GM12878 (cell line): ENCODE results near the gene EEF1E1. TPM values are rescaled to one million over a fixed set of nuclear protein-coding genes. Genes with fewer than 3 reads are reported as not detected.

Experiments used
- ATAC-seq: fragments of 200-7000 bp; cut with Tn5 transposase; 3 replicates; pipeline ENCODE4 v1.9.1; 2020; ENCODE audit warnings: mild to moderate bottlenecking, moderate library complexity
- BruUV-seq: library from RNA; stranded (reverse); fragments of 400-500 nt; replicated peaks from 2 replicates; lab custom pipeline; 2021; lab: Mats Ljungman, UMichigan
- CTCF ChIA-PET: fragments of 300-600 bp; sonication (Branson Sonifier 250); formaldehyde crosslinking; extraction: SDS; loops from one replicate; lab custom pipeline; 2021; ENCODE audit warnings: inconsistent platforms; lab: Yijun Ruan, JAX
- POLR2A ChIA-PET: fragments of 350-600 bp; formaldehyde crosslinking; extraction: SDS; loops from one replicate; lab custom pipeline; 2021; ENCODE audit warnings: inconsistent platforms; lab: Charles Lee
- RAD21 ChIA-PET: fragments of 300-600 bp; sonication (Branson Sonifier 250); formaldehyde crosslinking; loops from one replicate; lab custom pipeline; 2023; ENCODE audit warnings: antibody characterized with exemption; ENCODE audit not compliant: unreplicated experiment; lab: Charles Lee
- SMC1A ChIA-PET: fragments of 300-600 bp; sonication (Branson Sonifier 250); formaldehyde crosslinking; loops from one replicate; lab custom pipeline; 2023; ENCODE audit not compliant: unreplicated experiment, uncharacterized antibody; lab: Charles Lee
- DNase-seq: peaks from one replicate; pipeline ENCODE4 v3.0.0-alpha.2; 2011; ENCODE audit warnings: low read depth, low spot score
- FAIRE-seq: peaks from 3 replicates; lab custom pipeline; 2011; peaks lifted over from hg19 to GRCh38; lab: Jason Lieb, UNC
- H2AFZ ChIP-seq: 2 replicates; pipeline ENCODE4 v1.6.0; 2011; ENCODE audit warnings: low read depth, low read length, control low read depth; ENCODE audit not compliant: control insufficient read depth
- H3K27ac ChIP-seq: 2 replicates; pipeline ENCODE4 v1.5.1; 2011; ENCODE audit warnings: control low read depth; ENCODE audit not compliant: control insufficient read depth, insufficient read depth
- H3K27me3 ChIP-seq, 2 experiments: replicated peaks in 1 of 2; 2 replicates each; pipeline versions ENCODE4 v1.6.0 to v1.6.1; 2011; ENCODE audit warnings: low read length in 1 of 2; ENCODE audit not compliant: control insufficient read depth in 2 of 2, insufficient read depth in 2 of 2
- H3K36me3 ChIP-seq, 2 experiments: 2 replicates each; pipeline ENCODE4 v1.5.1; 2011; ENCODE audit warnings: low read length in 1 of 2; ENCODE audit not compliant: control insufficient read depth in 2 of 2, insufficient read depth in 2 of 2
- H3K4me1 ChIP-seq: 2 replicates; pipeline ENCODE4 v1.6.1; 2011; ENCODE audit warnings: mild to moderate bottlenecking, low read length, moderate library complexity, mixed read lengths; ENCODE audit not compliant: control insufficient read depth, insufficient read depth
- H3K4me2 ChIP-seq: 2 replicates; pipeline ENCODE4 v1.6.0; 2011; ENCODE audit warnings: control low read depth; ENCODE audit not compliant: control insufficient read depth, insufficient read depth
- H3K4me3 ChIP-seq: fragments of 200-600 bp; sonication (generic); 2 replicates; pipeline ENCODE4 v1.5.1; 2016
- H3K79me2 ChIP-seq: 2 replicates; pipeline ENCODE4 v1.6.0; 2011; ENCODE audit warnings: low read length; ENCODE audit not compliant: control insufficient read depth, insufficient read depth
- H3K9ac ChIP-seq: 2 replicates; pipeline ENCODE4 v1.8.0; 2011; ENCODE audit warnings: low read length, control low read depth, mixed read lengths; ENCODE audit not compliant: control insufficient read depth, insufficient read depth
- H3K9me3 ChIP-seq: replicated peaks from 3 replicates; pipeline ENCODE4 v1.5.1; 2011; ENCODE audit warnings: mild to moderate bottlenecking, low read length; ENCODE audit not compliant: control insufficient read depth, insufficient read depth
- H4K20me1 ChIP-seq: 2 replicates; pipeline ENCODE4 v1.6.0; 2011; ENCODE audit not compliant: control insufficient read depth, insufficient read depth
- E2F8 ChIP-seq: fragments of 450-650 bp; IDR thresholded peaks from 2 replicates; pipeline ENCODE4 v1.6.1; 2018; ENCODE audit warnings: mild to moderate bottlenecking, low read depth, moderate library complexity; ENCODE audit not compliant: partially characterized antibody
- EP300 ChIP-seq, 2 experiments: fragments of 150-350 bp in 1 of 2; IDR thresholded peaks; 2 replicates each; pipeline ENCODE4 v1.6.1; 2011 to 2012; ENCODE audit warnings: low read depth in 2 of 2, low read length in 2 of 2, borderline replicate concordance in 1 of 2, improper control_type of control experiment in 1 of 2, inconsistent platforms in 1 of 2; ENCODE audit not compliant: control insufficient read depth in 1 of 2
- IKZF1 ChIP-seq: fragments of 450-650 bp; conservative IDR thresholded peaks from 2 replicates; pipeline ENCODE4 v1.6.1; 2017; ENCODE audit warnings: antibody characterized with exemption, mild to moderate bottlenecking
- MAX ChIP-seq: IDR thresholded peaks from 2 replicates; pipeline ENCODE4 v1.6.1; 2012; ENCODE audit warnings: low read depth, low read length, improper control_type of control experiment
- NFIC ChIP-seq: IDR thresholded peaks from 2 replicates; pipeline ENCODE4 v1.6.1; 2012; ENCODE audit warnings: low read depth, mild to moderate bottlenecking, inconsistent platforms, low read length, moderate library complexity
- RBBP5 ChIP-seq: fragments of 200-600 bp; sonication (generic); conservative IDR thresholded peaks from 2 replicates; pipeline ENCODE4 v1.6.1; 2016
- WGBS: methylation state at CpG from one replicate; pipeline ENCODE4 v1.1.6; 2016; ENCODE audit warnings: low lambda C conversion rate; ENCODE audit not compliant: insufficient replicate concordance, insufficient coverage; ENCODE audit errors: missing lambda C conversion rate; 5-methylcytosine and 5-hydroxymethylcytosine counted together
- in situ Hi-C: fragments of 300-500 bp; cut with MboI; formaldehyde crosslinking; loops from 9 replicates; pipeline ENCODE4 v1.14.3; 2018; ENCODE audit warnings: mixed read lengths
- intact Hi-C: fragments of 100-400 bp; cut with micrococcal nuclease; formaldehyde crosslinking; loops from one replicate; pipeline ENCODE4 v1.14.2; 2022; ENCODE audit not compliant: unreplicated experiment
- polyA plus RNA-seq, 11 experiments: library from polyadenylated mRNA; depleted of rRNA in 4 of 11; unstranded in 6 of 11; stranded (reverse) in 5 of 11; fragments of >200 nt; fragmentation: Nextera tagmentation in 4 of 11; fragmentation: Illumina TruSeq in 1 of 11; extraction: Ambion mirVana in 4 of 11; extraction: Trizol in 1 of 11; gene quantifications; 1 replicate in 1 of 11; 2 replicates in 10 of 11; pipeline versions ENCODE4 v1.2.1 to v1.2.3, GENCODE V29; 2011 to 2016; ENCODE audit warnings: inconsistent platforms in 2 of 11, missing spikeins in 2 of 11, low read depth in 1 of 11
- total RNA-seq, 4 experiments: library from RNA; depleted of rRNA in 3 of 4; stranded (reverse); fragments of >200 nt in 3 of 4; fragmentation: Illumina TruSeq in 1 of 4; extraction: Trizol in 1 of 4; gene quantifications; 2 replicates each; pipeline versions ENCODE4 v1.2.1 to v1.2.3, GENCODE V29; 2013 to 2021

Gene EEF1E1
- total and polyA plus RNA-seq, 10 of the 15 experiments (the other 5 are each of a cell fraction or from before 2014, with no cell fraction given): 55.3 to 668 (median 121) TPM

- in situ Hi-C loops: loop anchor here (5.0 kb wide), 1 partner anchor 90 kb away; no protein-coding TSS in a partner anchor
- peaks cover 0 to 5% of the 10 kb centered on the region in 2 experiments; a peak in 2 of 4 replicates for H3K27me3 ChIP-seq
- H3K9ac ChIP-seq: no peak overlapping the region
- H3K4me3 ChIP-seq: no peak overlapping the region
- ChIA-PET RAD21 (interaction anchor here (1.5 to 6.1 kb wide), 6 partner anchors 8 to 88 kb away, joined by 4 to 203 read pairs (median 8); no protein-coding TSS in a partner anchor), SMC1A (interaction anchor here (0.6 to 6.7 kb wide), 14 partner anchors 9 to 758 kb away, joined by 3 to 147 read pairs (median 6); no protein-coding TSS in a partner anchor), POLR2A (no interaction called here), CTCF (interaction anchor here (0.7 to 10.6 kb wide), 11 partner anchors 9 to 1117 kb away, joined by 3 to 335 read pairs (median 5); no protein-coding TSS in a partner anchor)
- H3K4me2 ChIP-seq: no peak overlapping the region
- H3K4me1 ChIP-seq: no peaks in the 10 kb centered on the region
- no peak for DNase-seq
- intact Hi-C loops: no loop called here
- no peak overlapping the region for H2AFZ ChIP-seq
- no peaks in the 10 kb centered on the region for H3K9me3 ChIP-seq
- TF ChIP-seq EP300 (IDR thresholded peaks at IDR 0.05; ENCODE audit: borderline replicate concordance in 1 of 2, control insufficient read depth in 1 of 2, low read depth in 2 of 2, low read length in 2 of 2): no peak
- no peak for TF ChIP-seq E2F8
- no peak for TF ChIP-seq NFIC
- no peak for TF ChIP-seq MAX
- no peak for TF ChIP-seq RBBP5
- TF ChIP-seq IKZF1: no peak
- no peak for ATAC-seq
- H3K27ac ChIP-seq: no peak overlapping the region
- 11% methylated on average over 6 of the region's 6 CpGs for WGBS
- FAIRE-seq: no peak
- H4K20me1 ChIP-seq: no peaks in the 10 kb centered on the region
- H3K36me3 ChIP-seq: no peaks in the 10 kb centered on the region
- no peaks in the 10 kb centered on the region for H3K79me2 ChIP-seq
- no TSS peak for BruUV-seq
Measured at GRCh38 chr6:8132130-8132529, 29.8 kb upstream of the EEF1E1 start.
